ENCODE measurements around the gene ATIC.
"Not testable (repeated sequence)": the region's sequence is repeated elsewhere in the genome, so short reads cannot be mapped to it uniquely, and the experiment has no call there.

Gene ATIC

GRCh38 chr2:215277944-215278343, 33.9 kb upstream of the ATIC start:
- Histone ChIP-seq H3K4me3 (ENCODE audit: low read depth in 1 of 5, low read length in 5 of 5) (no peak overlapping the region), H3K36me3 (ENCODE audit: control insufficient read depth in 5 of 5, insufficient read depth in 5 of 5, low read length in 5 of 5) (no peaks in the 10 kb centered on the region), H3K9ac (ENCODE audit: low read length in 5 of 5) (no peak overlapping the region), H3K4me1 (ENCODE audit: control insufficient read depth in 5 of 5, insufficient read depth in 5 of 5, low read length in 5 of 5) (no peaks in the 10 kb centered on the region), H3K9me3 (ENCODE audit: control insufficient read depth in 5 of 5, low read length in 5 of 5) (peaks cover 0 to 3% (median 0%) of the 10 kb centered on the region in 5 donors), H3K27ac (ENCODE audit: low read depth, low read length) (no peak overlapping the region), H3K27me3 (ENCODE audit: control insufficient read depth in 5 of 5, insufficient read depth in 4 of 5, low read length in 5 of 5) (no peaks in the 10 kb centered on the region)

- no peaks in the 10 kb centered on the region for H3K4me1 ChIP-seq (ENCODE audit: control insufficient read depth in 5 of 5, insufficient read depth in 5 of 5, low read length in 5 of 5)
- H3K27ac ChIP-seq (ENCODE audit: low read depth, low read length) = no peak overlapping the region
- H3K9ac ChIP-seq (ENCODE audit: low read length in 5 of 5) = no peak overlapping the region
- H3K4me3 ChIP-seq (ENCODE audit: low read depth in 1 of 5, low read length in 5 of 5) = no peak overlapping the region
- H3K9me3 ChIP-seq (ENCODE audit: control insufficient read depth in 5 of 5, low read length in 5 of 5) = peaks cover 0 to 3% (median 0%) of the 10 kb centered on the region in 5 donors
- no peaks in the 10 kb centered on the region for H3K27me3 ChIP-seq (ENCODE audit: control insufficient read depth in 5 of 5, insufficient read depth in 4 of 5, low read length in 5 of 5)
- H3K36me3 ChIP-seq (ENCODE audit: control insufficient read depth in 5 of 5, insufficient read depth in 5 of 5, low read length in 5 of 5) = no peaks in the 10 kb centered on the region
Observed at GRCh38 chr2:215280326-215280725, 31.5 kb upstream of the ATIC start.

GRCh38 chr2:215283221-215283620, 28.6 kb upstream of the ATIC start:
- H3K4me3 ChIP-seq (ENCODE audit: low read depth in 1 of 5, low read length in 5 of 5) = no peak overlapping the region
- no peak overlapping the region for H3K9ac ChIP-seq (ENCODE audit: low read length in 5 of 5)
- no peak overlapping the region for H3K27ac ChIP-seq (ENCODE audit: low read depth, low read length)
- no peaks in the 10 kb centered on the region for H3K27me3 ChIP-seq (ENCODE audit: control insufficient read depth in 5 of 5, insufficient read depth in 4 of 5, low read length in 5 of 5)
- H3K9me3 ChIP-seq (ENCODE audit: control insufficient read depth in 5 of 5, low read length in 5 of 5) = peaks cover 0 to 3% (median 0%) of the 10 kb centered on the region in 5 donors
- no peaks in the 10 kb centered on the region for H3K36me3 ChIP-seq (ENCODE audit: control insufficient read depth in 5 of 5, insufficient read depth in 5 of 5, low read length in 5 of 5)
- no peaks in the 10 kb centered on the region for H3K4me1 ChIP-seq (ENCODE audit: control insufficient read depth in 5 of 5, insufficient read depth in 5 of 5, low read length in 5 of 5)

GRCh38 chr2:215286309-215286708, 25.6 kb upstream of the ATIC start:
- H3K4me1 ChIP-seq (ENCODE audit: control insufficient read depth in 5 of 5, insufficient read depth in 5 of 5, low read length in 5 of 5) = no peaks in the 10 kb centered on the region
- H3K4me3 ChIP-seq (ENCODE audit: low read depth in 1 of 5, low read length in 5 of 5) = no peak overlapping the region
- no peak overlapping the region for H3K27ac ChIP-seq (ENCODE audit: low read depth, low read length)
- peaks cover 0 to 3% (median 0%) of the 10 kb centered on the region in 5 donors for H3K9me3 ChIP-seq (ENCODE audit: control insufficient read depth in 5 of 5, low read length in 5 of 5)
- no peaks in the 10 kb centered on the region for H3K36me3 ChIP-seq (ENCODE audit: control insufficient read depth in 5 of 5, insufficient read depth in 5 of 5, low read length in 5 of 5)
- H3K27me3 ChIP-seq (ENCODE audit: control insufficient read depth in 5 of 5, insufficient read depth in 4 of 5, low read length in 5 of 5) = no peaks in the 10 kb centered on the region
- no peak overlapping the region for H3K9ac ChIP-seq (ENCODE audit: low read length in 5 of 5)

GRCh38 chr2:215288112-215288815, 23.6 kb upstream of the ATIC start:
- Histone ChIP-seq H3K36me3 (ENCODE audit: control insufficient read depth in 5 of 5, insufficient read depth in 5 of 5, low read length in 5 of 5) (no peaks in the 10 kb centered on the region), H3K27me3 (ENCODE audit: control insufficient read depth in 5 of 5, insufficient read depth in 4 of 5, low read length in 5 of 5) (no peaks in the 10 kb centered on the region), H3K9ac (ENCODE audit: low read length in 5 of 5) (no peak overlapping the region), H3K4me3 (ENCODE audit: low read depth in 1 of 5, low read length in 5 of 5) (no peak overlapping the region), H3K4me1 (ENCODE audit: control insufficient read depth in 5 of 5, insufficient read depth in 5 of 5, low read length in 5 of 5) (no peaks in the 10 kb centered on the region), H3K9me3 (ENCODE audit: control insufficient read depth in 5 of 5, low read length in 5 of 5) (no peaks in the 10 kb centered on the region), H3K27ac (ENCODE audit: low read depth, low read length) (no peak overlapping the region)

GRCh38 chr2:215290980-215291599, 20.8 kb upstream of the ATIC start:
- H3K9ac ChIP-seq (ENCODE audit: low read length in 5 of 5) = no peak overlapping the region

GRCh38 chr2:215293879-215294278, 18.0 kb upstream of the ATIC start:
- no peak overlapping the region for H3K4me3 ChIP-seq (ENCODE audit: low read depth in 1 of 5, low read length in 5 of 5)
- no peaks in the 10 kb centered on the region for H3K27me3 ChIP-seq (ENCODE audit: control insufficient read depth in 5 of 5, insufficient read depth in 4 of 5, low read length in 5 of 5)
- no peak overlapping the region for H3K27ac ChIP-seq (ENCODE audit: low read depth, low read length)
- no peaks in the 10 kb centered on the region for H3K4me1 ChIP-seq (ENCODE audit: control insufficient read depth in 5 of 5, insufficient read depth in 5 of 5, low read length in 5 of 5)
- no peaks in the 10 kb centered on the region for H3K36me3 ChIP-seq (ENCODE audit: control insufficient read depth in 5 of 5, insufficient read depth in 5 of 5, low read length in 5 of 5)
- no peak overlapping the region for H3K9ac ChIP-seq (ENCODE audit: low read length in 5 of 5)
- no peaks in the 10 kb centered on the region for H3K9me3 ChIP-seq (ENCODE audit: control insufficient read depth in 5 of 5, low read length in 5 of 5)

More at GRCh38 chr2:215290980-215291599, 20.8 kb upstream of the ATIC start:
- Histone ChIP-seq H3K36me3 (ENCODE audit: control insufficient read depth in 5 of 5, insufficient read depth in 5 of 5, low read length in 5 of 5) (no peaks in the 10 kb centered on the region), H3K27me3 (ENCODE audit: control insufficient read depth in 5 of 5, insufficient read depth in 4 of 5, low read length in 5 of 5) (no peaks in the 10 kb centered on the region), H3K27ac (ENCODE audit: low read depth, low read length) (no peak overlapping the region), H3K4me3 (ENCODE audit: low read depth in 1 of 5, low read length in 5 of 5) (no peak overlapping the region), H3K9me3 (ENCODE audit: control insufficient read depth in 5 of 5, low read length in 5 of 5) (no peaks in the 10 kb centered on the region), H3K4me1 (ENCODE audit: control insufficient read depth in 5 of 5, insufficient read depth in 5 of 5, low read length in 5 of 5) (no peaks in the 10 kb centered on the region)

GRCh38 chr2:215299337-215299859, 12.5 kb upstream of the ATIC start:
- no peak overlapping the region for H3K27ac ChIP-seq (ENCODE audit: low read depth, low read length)
- peaks cover 0 to 13% (median 7%) of the 10 kb centered on the region in 5 donors for H3K9me3 ChIP-seq (ENCODE audit: control insufficient read depth in 5 of 5, low read length in 5 of 5)
- H3K36me3 ChIP-seq (ENCODE audit: control insufficient read depth in 5 of 5, insufficient read depth in 5 of 5, low read length in 5 of 5) = no peaks in the 10 kb centered on the region
- no peak overlapping the region for H3K9ac ChIP-seq (ENCODE audit: low read length in 5 of 5)
- no peak overlapping the region for H3K4me3 ChIP-seq (ENCODE audit: low read depth in 1 of 5, low read length in 5 of 5)
- H3K4me1 ChIP-seq (ENCODE audit: control insufficient read depth in 5 of 5, insufficient read depth in 5 of 5, low read length in 5 of 5) = no peaks in the 10 kb centered on the region
- no peaks in the 10 kb centered on the region for H3K27me3 ChIP-seq (ENCODE audit: control insufficient read depth in 5 of 5, insufficient read depth in 4 of 5, low read length in 5 of 5)

- Histone ChIP-seq H3K4me3 (ENCODE audit: low read depth in 1 of 5, low read length in 5 of 5) (no peak overlapping the region), H3K9ac (ENCODE audit: low read length in 5 of 5) (no peak overlapping the region), H3K9me3 (ENCODE audit: control insufficient read depth in 5 of 5, low read length in 5 of 5) (peaks cover 0 to 13% (median 7%) of the 10 kb centered on the region in 5 donors), H3K4me1 (ENCODE audit: control insufficient read depth in 5 of 5, insufficient read depth in 5 of 5, low read length in 5 of 5) (no peaks in the 10 kb centered on the region), H3K27ac (ENCODE audit: low read depth, low read length) (no peak overlapping the region), H3K36me3 (ENCODE audit: control insufficient read depth in 5 of 5, insufficient read depth in 5 of 5, low read length in 5 of 5) (no peaks in the 10 kb centered on the region), H3K27me3 (ENCODE audit: control insufficient read depth in 5 of 5, insufficient read depth in 4 of 5, low read length in 5 of 5) (no peaks in the 10 kb centered on the region)
Observed at GRCh38 chr2:215301994-215302393, 9.9 kb upstream of the ATIC start.

- Histone ChIP-seq H3K4me1 (ENCODE audit: control insufficient read depth in 5 of 5, insufficient read depth in 5 of 5, low read length in 5 of 5) (peaks cover 2 to 17% (median 11%) of the 10 kb centered on the region in 5 donors), H3K4me3 (ENCODE audit: low read depth in 1 of 5, low read length in 5 of 5) (peak overlapping the region; percentile 80 to 86 (median 82)), H3K27ac (ENCODE audit: low read depth, low read length) (peak overlapping the region; percentile 41), H3K9ac (ENCODE audit: low read length in 5 of 5) (peak overlapping the region; percentile 60 to 87 (median 83))
- H3K9me3 ChIP-seq (ENCODE audit: control insufficient read depth in 5 of 5, low read length in 5 of 5); H3K36me3 ChIP-seq (ENCODE audit: control insufficient read depth in 5 of 5, insufficient read depth in 5 of 5, low read length in 5 of 5); H3K27me3 ChIP-seq (ENCODE audit: control insufficient read depth in 5 of 5, insufficient read depth in 4 of 5, low read length in 5 of 5): not testable (repeated sequence)
Observed at GRCh38 chr2:215311259-215311624, 617 bp upstream of the ATIC start.
